Left ventricle myocardium inferior (tissue), 1 donor: Measurements from ENCODE around the gene CLVS2. TPM values are rescaled to one million over a fixed set of nuclear protein-coding genes. Genes with fewer than 3 reads are reported as not detected.

Experiments
- DNase-seq: peaks from one replicate; pipeline ENCODE4 v3.0.0-alpha.2; 2020
- H3K27ac ChIP-seq: fragments of 200-600 bp; replicated peaks from 2 replicates; pipeline ENCODE4 v1.8.0; 2021
- H3K27me3 ChIP-seq: fragments of 200-600 bp; 2 replicates; pipeline ENCODE4 v1.8.0; 2021; ENCODE audit warnings: low read depth
- H3K36me3 ChIP-seq: fragments of 200-600 bp; 2 replicates; pipeline ENCODE4 v1.8.0; 2021
- H3K4me1 ChIP-seq: fragments of 200-600 bp; 2 replicates; pipeline ENCODE4 v1.8.0; 2021
- H3K4me3 ChIP-seq: fragments of 200-600 bp; 2 replicates; pipeline ENCODE4 v1.8.0; 2021; ENCODE audit warnings: mild to moderate bottlenecking, moderate library complexity
- H3K9me3 ChIP-seq: fragments of 200-600 bp; replicated peaks from 2 replicates; pipeline ENCODE4 v1.8.0; 2021
- intact Hi-C: fragments of 100-400 bp; cut with micrococcal nuclease; formaldehyde crosslinking; loops from one replicate; pipeline ENCODE4 v1.11.0; 2022
- total RNA-seq: library from RNA; stranded (reverse); fragmentation: NEBNext Ultra II Directional; extraction: Animal tissue kit (Norgen Biotek cat#: 25700); gene quantifications from one replicate; pipeline ENCODE4 v1.2.1, GENCODE V29; 2021
- TF ChIP-seq, protein P1 (sequence below): fragments of 200-600 bp; IDR thresholded peaks from 2 replicates; pipeline ENCODE4 v1.8.0; 2021; ENCODE audit warnings: antibody characterized with exemption, mild to moderate bottlenecking, borderline replicate concordance
- donor health status: DM: no; HTN: yes; CAD: no; lungs with severe emphysema.

The CLVS2 gene
- total RNA-seq, 1 donor from 2014 or later = 0.05 TPM

GRCh38 chr6:123091896-123092271 is 95.8 kb downstream of the CLVS2 start:
- TF ChIP-seq, protein P1, sequence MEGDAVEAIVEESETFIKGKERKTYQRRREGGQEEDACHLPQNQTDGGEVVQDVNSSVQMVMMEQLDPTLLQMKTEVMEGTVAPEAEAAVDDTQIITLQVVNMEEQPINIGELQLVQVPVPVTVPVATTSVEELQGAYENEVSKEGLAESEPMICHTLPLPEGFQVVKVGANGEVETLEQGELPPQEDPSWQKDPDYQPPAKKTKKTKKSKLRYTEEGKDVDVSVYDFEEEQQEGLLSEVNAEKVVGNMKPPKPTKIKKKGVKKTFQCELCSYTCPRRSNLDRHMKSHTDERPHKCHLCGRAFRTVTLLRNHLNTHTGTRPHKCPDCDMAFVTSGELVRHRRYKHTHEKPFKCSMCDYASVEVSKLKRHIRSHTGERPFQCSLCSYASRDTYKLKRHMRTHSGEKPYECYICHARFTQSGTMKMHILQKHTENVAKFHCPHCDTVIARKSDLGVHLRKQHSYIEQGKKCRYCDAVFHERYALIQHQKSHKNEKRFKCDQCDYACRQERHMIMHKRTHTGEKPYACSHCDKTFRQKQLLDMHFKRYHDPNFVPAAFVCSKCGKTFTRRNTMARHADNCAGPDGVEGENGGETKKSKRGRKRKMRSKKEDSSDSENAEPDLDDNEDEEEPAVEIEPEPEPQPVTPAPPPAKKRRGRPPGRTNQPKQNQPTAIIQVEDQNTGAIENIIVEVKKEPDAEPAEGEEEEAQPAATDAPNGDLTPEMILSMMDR = no peak
- H3K4me3 ChIP-seq = no peak overlapping the region
- DNase-seq = no peak
- H3K36me3 ChIP-seq = no peaks in the 10 kb centered on the region
- H3K9me3 ChIP-seq = no peaks in the 10 kb centered on the region
- H3K4me1 ChIP-seq = no peaks in the 10 kb centered on the region
- no peak overlapping the region for H3K27ac ChIP-seq
- intact Hi-C loops = no loop called here
- no peaks in the 10 kb centered on the region for H3K27me3 ChIP-seq

GRCh38 chr6:123094795-123095194 is 98.8 kb downstream of the CLVS2 start:
- Histone ChIP-seq H3K9me3 (no peaks in the 10 kb centered on the region), H3K4me1 (no peaks in the 10 kb centered on the region), H3K36me3 (no peaks in the 10 kb centered on the region), H3K4me3 (no peak overlapping the region), H3K27me3 (no peaks in the 10 kb centered on the region), H3K27ac (no peak overlapping the region)
- TF ChIP-seq, protein P1 = no peak
- DNase-seq = no peak
- intact Hi-C loops = no loop called here

- H3K4me3 ChIP-seq = no peak overlapping the region
- H3K9me3 ChIP-seq = peaks cover 22% of the 10 kb centered on the region
- H3K27ac ChIP-seq = no peak overlapping the region
- H3K36me3 ChIP-seq = no peaks in the 10 kb centered on the region
- no peak for DNase-seq
- H3K27me3 ChIP-seq = no peaks in the 10 kb centered on the region
- intact Hi-C loops = no loop called here
- TF ChIP-seq, protein P1 = no peak
- no peaks in the 10 kb centered on the region for H3K4me1 ChIP-seq
These were observed 109.5 kb downstream of the CLVS2 start for GRCh38 chr6:123105561-123105960.

- TF ChIP-seq, protein P1 = no peak
- intact Hi-C loops = no loop called here
- no peaks in the 10 kb centered on the region for H3K27me3 ChIP-seq
- H3K27ac ChIP-seq = no peak overlapping the region
- DNase-seq = no peak
- H3K4me3 ChIP-seq = no peak overlapping the region
- no peaks in the 10 kb centered on the region for H3K4me1 ChIP-seq
- H3K9me3 ChIP-seq = no peaks in the 10 kb centered on the region
- no peaks in the 10 kb centered on the region for H3K36me3 ChIP-seq
These were observed 120.3 kb downstream of the CLVS2 start for GRCh38 chr6:123116370-123116769.

DNA sequence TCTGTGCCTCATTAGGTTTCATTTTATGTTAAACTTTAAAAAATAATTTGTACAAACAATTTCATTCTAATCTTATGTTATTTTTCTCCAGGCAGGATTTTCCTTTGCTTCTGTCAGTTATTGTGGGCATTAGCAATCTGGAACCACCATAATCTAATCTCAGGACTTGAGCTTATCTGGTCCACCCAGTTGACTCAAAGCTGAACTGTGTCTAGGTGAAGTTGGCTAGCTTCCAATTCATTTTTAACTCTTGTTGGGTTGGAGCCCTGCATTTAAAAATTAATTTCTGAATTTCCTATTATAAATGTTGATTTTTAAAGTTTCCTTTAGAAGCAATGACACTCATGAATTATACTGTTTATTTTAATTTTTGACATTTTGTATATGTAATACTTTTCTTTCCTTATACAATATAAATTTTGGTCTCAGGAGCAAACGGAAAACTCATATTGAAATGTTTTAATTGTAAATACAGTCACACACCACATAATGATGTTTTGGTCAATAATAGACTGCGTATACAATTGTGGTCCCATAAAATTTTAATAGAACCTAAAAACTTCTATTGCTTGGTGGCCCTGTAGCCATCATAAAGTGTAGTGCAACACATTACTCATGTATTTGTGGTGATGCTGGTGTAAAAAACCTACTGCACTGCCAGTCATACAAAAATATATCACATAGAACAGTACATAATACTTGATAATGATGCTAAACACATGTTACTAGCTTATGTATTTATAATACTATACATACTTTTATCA is 121.3 kb downstream of the CLVS2 start:
- Histone ChIP-seq H3K4me1 (no peaks in the 10 kb centered on the region), H3K9me3 (no peaks in the 10 kb centered on the region), H3K36me3 (no peaks in the 10 kb centered on the region), H3K27ac (no peak overlapping the region), H3K27me3 (no peaks in the 10 kb centered on the region), H3K4me3 (no peak overlapping the region)
- no peak for DNase-seq
- TF ChIP-seq, protein P1 = no peak
- intact Hi-C loops = no loop called here
